PC-3 (cell line): Measurements from ENCODE around the gene RHOT2.

ENCODE experiments used
- CTCF ChIP-seq: fragments of 300-600 bp; sonication (generic); conservative IDR thresholded peaks from 2 replicates; pipeline ENCODE4 v1.5.1; 2017; ENCODE audit warnings: antibody characterized with exemption, low read depth, mild to moderate bottlenecking, low read length
- EZH2 ChIP-seq: fragments of 300-600 bp; sonication (generic); IDR thresholded peaks from one replicate; pipeline ENCODE4 v1.6.1; 2017; ENCODE audit warnings: antibody characterized with exemption, mild to moderate bottlenecking, low read length; ENCODE audit not compliant: unreplicated experiment
- EZH2phosphoT487 ChIP-seq: fragments of 300-600 bp; sonication (generic); IDR thresholded peaks from 2 replicates; pipeline ENCODE4 v1.6.1; 2018; ENCODE audit warnings: mild to moderate bottlenecking, antibody characterized with exemption, low read length, borderline replicate concordance

- TF ChIP-seq EZH2phosphoT487 (no peak), CTCF (no peak), EZH2 (no peak)
Observed at GRCh38 chr16:620700-621525, 47.0 kb upstream of the RHOT2 start.
